Muscle of leg (tissue), 11 donors: Measurements from ENCODE around the gene FASN. TPM values are rescaled to one million over a fixed set of nuclear protein-coding genes. Genes with fewer than 3 reads are reported as not detected.

Source experiments
- DNase-seq: peaks from one replicate; pipeline ENCODE4 v3.0.0; 2013
- H3K27ac ChIP-seq: one replicate; pipeline ENCODE4 v1.5.1; 2013; ENCODE audit warnings: mild to moderate bottlenecking, low read length, control low read depth
- H3K27me3 ChIP-seq: one replicate; pipeline ENCODE4 v1.6.1; 2013; ENCODE audit warnings: low read length; ENCODE audit not compliant: control insufficient read depth, insufficient read depth
- H3K36me3 ChIP-seq: one replicate; pipeline ENCODE4 v1.6.1; 2013; ENCODE audit warnings: low read length; ENCODE audit not compliant: control insufficient read depth, insufficient read depth
- H3K4me1 ChIP-seq: one replicate; pipeline ENCODE4 v1.6.1; 2013; ENCODE audit warnings: low read length; ENCODE audit not compliant: control insufficient read depth, insufficient read depth
- H3K4me3 ChIP-seq: one replicate; pipeline ENCODE4 v1.5.1; 2013; ENCODE audit warnings: low read length, control low read depth
- H3K9me3 ChIP-seq: replicated peaks from 2 replicates; pipeline ENCODE4 v1.6.1; 2013; ENCODE audit warnings: low read depth, low read length; ENCODE audit not compliant: control insufficient read depth
- WGBS: methylation state at CpG from one replicate; pipeline ENCODE4 v1.1.5; 2013; ENCODE audit warnings: missing lambda C conversion rate; ENCODE audit not compliant: insufficient coverage; 5-methylcytosine and 5-hydroxymethylcytosine counted together
- polyA plus RNA-seq, 8 donors: library from polyadenylated mRNA; unstranded; fragments of 120-200 nt; gene quantifications; one replicate each; pipeline versions ENCODE4 v1.2.1 to v1.2.3, GENCODE V29; 2013; ENCODE audit warnings: inconsistent platforms in 1 of 8, low replicate concordance in 1 of 8; ENCODE audit not compliant: insufficient read length in 8 of 8, insufficient read depth in 1 of 8
- total RNA-seq: library from RNA; stranded (reverse); fragments of 120-200 nt; gene quantifications from one replicate; pipeline ENCODE4 v1.2.4, GENCODE V29; 2013

The FASN gene
- total and polyA plus RNA-seq, 9 donors = 15.4 to 53.4 (median 34.2) TPM

- H3K4me1 ChIP-seq = no peaks in the 10 kb centered on the region
- no peak for DNase-seq
- H3K4me3 ChIP-seq = no peak overlapping the region
- peaks cover 8% of the 10 kb centered on the region for H3K36me3 ChIP-seq
- H3K9me3 ChIP-seq = no peaks in the 10 kb centered on the region
- H3K27me3 ChIP-seq = no peaks in the 10 kb centered on the region
- no peak overlapping the region for H3K27ac ChIP-seq
- 68% methylated on average over 15 of the region's 18 CpGs for WGBS
These were observed 20.3 kb upstream of the FASN start for GRCh38 chr17:82118168-82118814.

GRCh38 chr17:82117139-82118090 lies 19.4 kb upstream of the FASN start:
- H3K27me3 ChIP-seq = no peaks in the 10 kb centered on the region
- H3K9me3 ChIP-seq = no peaks in the 10 kb centered on the region
- 76% methylated on average over 6 of the region's 22 CpGs for WGBS
- H3K27ac ChIP-seq = no peak overlapping the region
- no peaks in the 10 kb centered on the region for H3K4me1 ChIP-seq
- DNase-seq = no peak
- no peak overlapping the region for H3K4me3 ChIP-seq
- peaks cover 6% of the 10 kb centered on the region for H3K36me3 ChIP-seq

GRCh38 chr17:82116246-82116645 lies 18.2 kb upstream of the FASN start:
- Histone ChIP-seq H3K27me3 (no peaks in the 10 kb centered on the region), H3K27ac (no peak overlapping the region), H3K9me3 (no peaks in the 10 kb centered on the region), H3K4me3 (no peak overlapping the region), H3K4me1 (no peaks in the 10 kb centered on the region), H3K36me3 (peaks cover 9% of the 10 kb centered on the region)
- 83% methylated on average over 5 of the region's 6 CpGs for WGBS
- no peak for DNase-seq

DNA sequence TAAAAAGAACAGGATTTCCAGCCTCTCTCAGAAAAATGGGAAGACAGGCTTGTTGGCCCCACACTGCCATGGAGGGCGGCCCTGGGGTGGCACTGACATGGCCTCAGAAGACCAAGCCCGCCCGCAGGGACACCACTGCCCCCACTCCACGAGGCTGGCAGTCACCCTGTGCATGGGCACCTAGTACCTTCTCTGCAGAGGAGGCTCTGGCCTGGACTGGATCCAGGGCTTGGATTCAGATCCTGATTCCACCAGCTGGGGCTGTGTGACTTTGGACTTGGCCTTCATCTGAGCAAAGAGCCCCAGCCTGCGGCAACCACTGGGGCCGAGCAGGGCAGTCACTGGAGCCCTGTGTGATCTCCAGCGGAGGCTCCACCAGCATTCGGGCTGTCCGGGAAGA lies 16.8 kb upstream of the FASN start:
- H3K9me3 ChIP-seq = no peaks in the 10 kb centered on the region
- no peaks in the 10 kb centered on the region for H3K27me3 ChIP-seq
- 100% methylated on average over 4 of the region's 9 CpGs for WGBS
- no peak overlapping the region for H3K4me3 ChIP-seq
- no peak overlapping the region for H3K27ac ChIP-seq
- no peaks in the 10 kb centered on the region for H3K4me1 ChIP-seq
- H3K36me3 ChIP-seq = peaks cover 9% of the 10 kb centered on the region
- DNase-seq = no peak

DNA sequence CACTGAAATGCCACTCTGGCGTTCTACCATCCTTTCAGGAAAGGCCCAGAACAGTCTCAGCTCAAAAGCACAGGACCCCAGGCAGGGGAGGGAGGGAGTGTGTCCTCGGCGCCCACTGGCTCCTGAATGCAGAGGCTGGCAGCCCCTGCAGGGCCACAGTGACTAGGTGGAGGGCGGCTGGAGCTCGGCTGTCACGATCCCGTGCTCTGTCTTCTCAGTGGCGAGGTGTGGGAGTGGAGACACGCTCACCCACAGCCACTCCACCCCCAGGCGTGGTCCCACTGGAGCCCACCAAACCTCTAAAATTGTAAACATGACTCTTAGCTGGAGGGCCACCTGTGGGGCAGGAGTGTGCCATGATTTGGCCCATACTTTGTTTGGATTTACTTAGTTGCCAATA lies 16.4 kb upstream of the FASN start:
- Histone ChIP-seq H3K36me3 (peaks cover 9% of the 10 kb centered on the region), H3K4me3 (no peak overlapping the region), H3K27me3 (no peaks in the 10 kb centered on the region), H3K27ac (no peak overlapping the region), H3K4me1 (no peaks in the 10 kb centered on the region), H3K9me3 (no peaks in the 10 kb centered on the region)
- DNase-seq = no peak
- 93% methylated on average over 3 of the region's 10 CpGs for WGBS

DNA sequence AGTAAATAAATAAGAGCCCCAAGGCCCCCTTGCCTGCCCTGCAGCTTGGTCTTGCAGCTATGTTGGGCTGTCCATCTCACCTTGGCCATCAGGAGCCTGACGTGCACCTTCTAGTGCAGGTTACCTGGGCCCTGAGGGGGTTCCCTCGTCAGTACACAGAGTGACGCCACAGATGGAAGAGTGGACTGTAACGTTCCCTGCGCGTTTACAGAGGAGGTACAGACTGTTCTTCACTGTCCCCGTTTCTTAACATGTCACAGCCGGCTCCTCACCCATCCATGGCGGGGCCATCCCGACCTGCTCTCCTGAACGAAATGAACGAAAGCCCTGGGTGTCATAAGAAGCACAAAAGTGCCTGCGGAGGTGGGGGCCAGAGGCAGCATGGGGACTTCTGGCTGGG lies 15.9 kb upstream of the FASN start:
- Histone ChIP-seq H3K36me3 (peaks cover 9% of the 10 kb centered on the region), H3K27ac (no peak overlapping the region), H3K4me3 (no peak overlapping the region), H3K4me1 (peaks cover 2% of the 10 kb centered on the region), H3K27me3 (no peaks in the 10 kb centered on the region), H3K9me3 (no peaks in the 10 kb centered on the region)
- 88% methylated on average over 8 of the region's 13 CpGs for WGBS
- no peak for DNase-seq

GRCh38 chr17:82113422-82113821 lies 15.4 kb upstream of the FASN start:
- WGBS = 98% methylated on average over 6 of the region's 9 CpGs
- H3K27me3 ChIP-seq = no peaks in the 10 kb centered on the region
- H3K9me3 ChIP-seq = no peaks in the 10 kb centered on the region
- no peak for DNase-seq
- H3K27ac ChIP-seq = no peak overlapping the region
- peaks cover 9% of the 10 kb centered on the region for H3K36me3 ChIP-seq
- H3K4me1 ChIP-seq = peaks cover 4% of the 10 kb centered on the region
- no peak overlapping the region for H3K4me3 ChIP-seq

DNA sequence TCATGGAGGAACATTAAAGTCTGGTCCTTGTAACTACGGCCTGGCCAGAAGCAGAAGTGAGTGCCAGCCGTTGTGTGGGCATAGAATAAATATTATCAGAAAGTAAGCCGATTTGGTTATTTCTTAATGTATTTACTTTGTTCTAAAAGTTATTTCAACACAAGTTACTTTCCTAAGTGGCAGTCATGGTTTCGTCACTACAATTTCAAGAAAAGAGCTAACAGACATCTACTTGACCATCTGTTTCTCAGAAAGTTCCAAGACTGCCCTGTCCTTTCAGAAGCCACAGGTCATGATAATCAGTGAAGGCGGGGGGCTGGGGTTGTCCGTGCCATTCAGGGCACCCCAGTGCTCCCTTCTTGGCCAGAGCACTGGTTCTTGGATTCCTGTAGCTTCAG lies 14.9 kb upstream of the FASN start:
- no peak overlapping the region for H3K4me3 ChIP-seq
- no peaks in the 10 kb centered on the region for H3K27me3 ChIP-seq
- H3K4me1 ChIP-seq = peaks cover 9% of the 10 kb centered on the region
- no peaks in the 10 kb centered on the region for H3K9me3 ChIP-seq
- H3K27ac ChIP-seq = no peak overlapping the region
- 90% methylated on average over 3 of the region's 6 CpGs for WGBS
- no peak for DNase-seq
- H3K36me3 ChIP-seq = peaks cover 9% of the 10 kb centered on the region

DNA sequence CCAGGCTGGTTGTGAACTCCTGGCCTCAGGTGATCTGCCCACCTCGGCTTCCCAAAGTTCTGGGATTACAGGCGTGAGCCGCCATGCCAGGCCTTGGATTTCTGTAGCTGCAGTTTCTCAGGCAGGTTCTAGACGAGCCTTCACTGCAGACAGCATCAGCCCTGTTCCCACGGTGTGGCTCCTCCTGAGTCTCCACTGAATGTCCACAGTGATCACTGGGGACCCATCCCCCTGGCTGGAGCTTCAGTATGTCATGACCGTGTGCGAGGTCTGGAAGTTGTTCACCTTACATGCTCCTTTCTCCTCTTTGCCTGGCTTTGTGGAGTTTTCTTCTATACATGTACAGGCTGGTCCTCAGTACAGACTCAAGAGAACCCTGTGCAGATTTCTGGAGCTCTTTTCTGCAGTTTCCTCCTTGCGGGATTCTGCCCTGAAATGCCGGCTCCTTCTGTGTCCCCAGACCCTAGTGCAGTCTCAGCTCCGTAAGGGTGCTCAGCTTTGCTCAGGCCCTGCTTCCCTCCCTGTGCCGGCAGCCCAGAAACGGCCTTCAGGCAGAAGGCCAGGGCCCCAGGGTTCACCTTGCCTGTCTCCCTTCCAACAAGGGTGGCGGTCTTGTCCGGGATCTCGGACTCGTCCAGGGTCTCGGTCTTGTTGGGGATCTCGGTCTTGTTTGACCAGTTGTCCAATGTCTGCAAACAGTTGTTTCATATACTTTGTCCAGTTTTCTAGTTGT lies 14.3 kb upstream of the FASN start:
- no peak for DNase-seq
- H3K4me3 ChIP-seq = no peak overlapping the region
- no peaks in the 10 kb centered on the region for H3K9me3 ChIP-seq
- no peak overlapping the region for H3K27ac ChIP-seq
- H3K4me1 ChIP-seq = peaks cover 14% of the 10 kb centered on the region
- peaks cover 9% of the 10 kb centered on the region for H3K36me3 ChIP-seq
- H3K27me3 ChIP-seq = no peaks in the 10 kb centered on the region
- WGBS = 92% methylated on average over 18 of the region's 18 CpGs

GRCh38 chr17:82110298-82110697 lies 12.3 kb upstream of the FASN start:
- WGBS = 89% methylated on average over 2 of the region's 3 CpGs
- Histone ChIP-seq H3K4me1 (peaks cover 35% of the 10 kb centered on the region), H3K9me3 (no peaks in the 10 kb centered on the region), H3K27ac (no peak overlapping the region), H3K27me3 (no peaks in the 10 kb centered on the region), H3K4me3 (no peak overlapping the region), H3K36me3 (peaks cover 9% of the 10 kb centered on the region)
- no peak for DNase-seq
